ENCODE measurements around the gene GRPEL2.

GRCh38 chr5:149375434-149375833 is 30.1 kb downstream of the GRPEL2 start:
- TF ChIP-seq POLR2A (IDR thresholded peaks at IDR 0.05) (no peak), CTCF (IDR thresholded peaks at IDR 0.05) (no peak), EP300 (IDR thresholded peaks at IDR 0.05; ENCODE audit: low read depth) (no peak)
